ENCODE results near the gene FAM3D.

GRCh38 chr3:58623478-58623877, 43.1 kb downstream of the FAM3D start:
- TF ChIP-seq, protein P1, sequence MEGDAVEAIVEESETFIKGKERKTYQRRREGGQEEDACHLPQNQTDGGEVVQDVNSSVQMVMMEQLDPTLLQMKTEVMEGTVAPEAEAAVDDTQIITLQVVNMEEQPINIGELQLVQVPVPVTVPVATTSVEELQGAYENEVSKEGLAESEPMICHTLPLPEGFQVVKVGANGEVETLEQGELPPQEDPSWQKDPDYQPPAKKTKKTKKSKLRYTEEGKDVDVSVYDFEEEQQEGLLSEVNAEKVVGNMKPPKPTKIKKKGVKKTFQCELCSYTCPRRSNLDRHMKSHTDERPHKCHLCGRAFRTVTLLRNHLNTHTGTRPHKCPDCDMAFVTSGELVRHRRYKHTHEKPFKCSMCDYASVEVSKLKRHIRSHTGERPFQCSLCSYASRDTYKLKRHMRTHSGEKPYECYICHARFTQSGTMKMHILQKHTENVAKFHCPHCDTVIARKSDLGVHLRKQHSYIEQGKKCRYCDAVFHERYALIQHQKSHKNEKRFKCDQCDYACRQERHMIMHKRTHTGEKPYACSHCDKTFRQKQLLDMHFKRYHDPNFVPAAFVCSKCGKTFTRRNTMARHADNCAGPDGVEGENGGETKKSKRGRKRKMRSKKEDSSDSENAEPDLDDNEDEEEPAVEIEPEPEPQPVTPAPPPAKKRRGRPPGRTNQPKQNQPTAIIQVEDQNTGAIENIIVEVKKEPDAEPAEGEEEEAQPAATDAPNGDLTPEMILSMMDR (IDR thresholded peaks at IDR 0.05): no peak
- TF ChIP-seq POLR2A (IDR thresholded peaks at IDR 0.05): no peak
